ENCODE results near the gene LETM1.

The LETM1 gene

GRCh38 chr4:1898681-1899080 lies 42.7 kb upstream of the LETM1 start:
- TF ChIP-seq POLR2AphosphoS5 (IDR thresholded peaks at IDR 0.05; ENCODE audit: low read depth, low read length) = no peak
- TF ChIP-seq REST (IDR thresholded peaks at IDR 0.05; ENCODE audit: insufficient read depth in 1 of 2, low read depth in 2 of 2, low read length in 2 of 2) = no peak
- TF ChIP-seq TAF1 (IDR thresholded peaks at IDR 0.05; ENCODE audit: borderline replicate concordance, insufficient read depth, low read length) = no peak
- TF ChIP-seq FOXP2 (optimal IDR thresholded peaks at IDR 0.05; ENCODE audit: borderline replicate concordance, extremely low read depth, extremely low read length, insufficient read depth) = no peak
- no peak for TF ChIP-seq SIN3A (IDR thresholded peaks at IDR 0.05; ENCODE audit: borderline replicate concordance, insufficient read depth, low read length)

- TF ChIP-seq POLR2AphosphoS5 (IDR thresholded peaks at IDR 0.05; ENCODE audit: low read depth, low read length) (no peak), SIN3A (IDR thresholded peaks at IDR 0.05; ENCODE audit: borderline replicate concordance, insufficient read depth, low read length) (no peak), REST (IDR thresholded peaks at IDR 0.05; ENCODE audit: insufficient read depth in 1 of 2, low read depth in 2 of 2, low read length in 2 of 2) (no peak), FOXP2 (optimal IDR thresholded peaks at IDR 0.05; ENCODE audit: borderline replicate concordance, extremely low read depth, extremely low read length, insufficient read depth) (no peak), TAF1 (IDR thresholded peaks at IDR 0.05; ENCODE audit: borderline replicate concordance, insufficient read depth, low read length) (no peak)
Measured at GRCh38 chr4:1898007-1898406, 42.1 kb upstream of the LETM1 start.

- TF ChIP-seq SIN3A (IDR thresholded peaks at IDR 0.05; ENCODE audit: borderline replicate concordance, insufficient read depth, low read length) (no peak), TAF1 (IDR thresholded peaks at IDR 0.05; ENCODE audit: borderline replicate concordance, insufficient read depth, low read length) (no peak), REST (IDR thresholded peaks at IDR 0.05; ENCODE audit: insufficient read depth in 1 of 2, low read depth in 2 of 2, low read length in 2 of 2) (no peak), FOXP2 (optimal IDR thresholded peaks at IDR 0.05; ENCODE audit: borderline replicate concordance, extremely low read depth, extremely low read length, insufficient read depth) (no peak), POLR2AphosphoS5 (IDR thresholded peaks at IDR 0.05; ENCODE audit: low read depth, low read length) (no peak)
Measured at GRCh38 chr4:1896658-1896991, 40.7 kb upstream of the LETM1 start.

GRCh38 chr4:1895971-1896657 lies 40.2 kb upstream of the LETM1 start:
- TF ChIP-seq TAF1 (IDR thresholded peaks at IDR 0.05; ENCODE audit: borderline replicate concordance, insufficient read depth, low read length) = no peak
- TF ChIP-seq POLR2AphosphoS5 (IDR thresholded peaks at IDR 0.05; ENCODE audit: low read depth, low read length) = no peak
- TF ChIP-seq REST (IDR thresholded peaks at IDR 0.05; ENCODE audit: insufficient read depth in 1 of 2, low read depth in 2 of 2, low read length in 2 of 2) = no peak
- no peak for TF ChIP-seq FOXP2 (optimal IDR thresholded peaks at IDR 0.05; ENCODE audit: borderline replicate concordance, extremely low read depth, extremely low read length, insufficient read depth)
- no peak for TF ChIP-seq SIN3A (IDR thresholded peaks at IDR 0.05; ENCODE audit: borderline replicate concordance, insufficient read depth, low read length)

Data from PFSK-1 (cell line).